ENCODE measurements around the gene CD2AP.

- TF ChIP-seq HMG20B (CRISPR knock-in tag; IDR thresholded peaks at IDR 0.05) (no peak), KLF16 (IDR thresholded peaks at IDR 0.05) (no peak), HNRNPL (IDR thresholded peaks at IDR 0.05; ENCODE audit: low read depth, low read length) (no peak), ELF4 (CRISPR knock-in tag; IDR thresholded peaks at IDR 0.05) (no peak), DEAF1 (CRISPR knock-in tag; IDR thresholded peaks at IDR 0.05) (no peak), CTCF (IDR thresholded peaks at IDR 0.05 in 2 of 3, conservative IDR thresholded peaks at IDR 0.05 in 1 of 3; ENCODE audit: insufficient read depth in 2 of 3, low read depth in 1 of 3, low read length in 3 of 3) (no peak), ZNF318 (IDR thresholded peaks at IDR 0.05; ENCODE audit: borderline replicate concordance in 1 of 2, low read depth in 1 of 2) (no peak), MECOM (CRISPR knock-in tag; IDR thresholded peaks at IDR 0.05) (no peak), TEAD1 (CRISPR knock-in tag; IDR thresholded peaks at IDR 0.05) (no peak), SP2 (IDR thresholded peaks at IDR 0.05; ENCODE audit: extremely low read depth, low read depth, low read length, poor library complexity, severe bottlenecking) (no peak)
- TF ChIP-seq, protein P1, sequence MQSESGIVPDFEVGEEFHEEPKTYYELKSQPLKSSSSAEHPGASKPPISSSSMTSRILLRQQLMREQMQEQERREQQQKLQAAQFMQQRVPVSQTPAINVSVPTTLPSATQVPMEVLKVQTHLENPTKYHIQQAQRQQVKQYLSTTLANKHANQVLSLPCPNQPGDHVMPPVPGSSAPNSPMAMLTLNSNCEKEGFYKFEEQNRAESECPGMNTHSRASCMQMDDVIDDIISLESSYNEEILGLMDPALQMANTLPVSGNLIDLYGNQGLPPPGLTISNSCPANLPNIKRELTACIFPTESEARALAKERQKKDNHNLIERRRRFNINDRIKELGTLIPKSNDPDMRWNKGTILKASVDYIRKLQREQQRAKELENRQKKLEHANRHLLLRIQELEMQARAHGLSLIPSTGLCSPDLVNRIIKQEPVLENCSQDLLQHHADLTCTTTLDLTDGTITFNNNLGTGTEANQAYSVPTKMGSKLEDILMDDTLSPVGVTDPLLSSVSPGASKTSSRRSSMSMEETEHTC (IDR thresholded peaks at IDR 0.05) = no peak
Observed at GRCh38 chr6:47551670-47552069, 74.1 kb downstream of the CD2AP start.
